PC-3 (cell line): ENCODE data around the gene MAGI2. TPM values are rescaled to one million over a fixed set of nuclear protein-coding genes. Genes with fewer than 3 reads are reported as not detected.
A peak's percentile ranks its signal among the peaks of the same experiment; 100 is the strongest.

Experiments
- ATAC-seq: fragments of 200-7000 bp; cut with Tn5 transposase; 2 replicates; pipeline ENCODE4 v1.9.1; 2020; ENCODE audit warnings: mild to moderate bottlenecking, moderate library complexity
- BruUV-seq: library from RNA; stranded (reverse); fragments of 400-500 nt; replicated peaks from 2 replicates; lab custom pipeline; 2021; lab: Mats Ljungman, UMichigan
- CTCF ChIA-PET: fragments of 300-600 bp; sonication (Branson Sonifier 250); formaldehyde crosslinking; loops from one replicate; lab custom pipeline; 2022; ENCODE audit warnings: antibody characterized with exemption; lab: Charles Lee
- POLR2A ChIA-PET: fragments of 300-600 bp; sonication (Branson Sonifier 250); formaldehyde crosslinking; loops from one replicate; lab custom pipeline; 2022; ENCODE audit warnings: antibody characterized with exemption; ENCODE audit not compliant: unreplicated experiment; lab: Charles Lee
- DNase-seq: peaks from one replicate; pipeline ENCODE4 v3.0.0-alpha.2; 2015
- H2AFZ ChIP-seq: fragments of 300-600 bp; sonication (generic); 2 replicates; pipeline ENCODE4 v1.6.0; 2016; ENCODE audit warnings: antibody characterized with exemption, low read length
- H3F3A ChIP-seq: fragments of 300-600 bp; sonication (generic); one replicate; pipeline ENCODE4 v1.6.0; 2017; ENCODE audit warnings: antibody characterized with exemption, low read length, control low read depth, mild to moderate bottlenecking; ENCODE audit not compliant: unreplicated experiment
- H3K27ac ChIP-seq: fragments of 300-600 bp; sonication (generic); 2 replicates; pipeline ENCODE4 v1.5.1; 2016; ENCODE audit warnings: mild to moderate bottlenecking, low read length
- H3K27me3 ChIP-seq: fragments of 300-600 bp; sonication (generic); 2 replicates; pipeline ENCODE4 v1.6.1; 2016; ENCODE audit warnings: low read length, mixed read lengths
- H3K36me3 ChIP-seq: fragments of 300-600 bp; sonication (generic); 2 replicates; pipeline ENCODE4 v1.6.1; 2016; ENCODE audit warnings: low read depth, mixed run types, low read length, mixed read lengths
- H3K4me1 ChIP-seq: fragments of 300-600 bp; sonication (generic); 2 replicates; pipeline ENCODE4 v1.5.1; 2016; ENCODE audit warnings: low read length; ENCODE audit not compliant: insufficient read depth
- H3K4me2 ChIP-seq: fragments of 300-600 bp; sonication (generic); 2 replicates; pipeline ENCODE4 v1.6.0; 2016; ENCODE audit warnings: low read length
- H3K4me3 ChIP-seq: fragments of 300-600 bp; sonication (generic); 2 replicates; pipeline ENCODE4 v1.5.1; 2016; ENCODE audit warnings: mild to moderate bottlenecking, low read length, mixed read lengths
- H3K79me2 ChIP-seq: fragments of 300-600 bp; sonication (generic); 2 replicates; pipeline ENCODE4 v1.6.1; 2017; ENCODE audit warnings: low read length, mixed read lengths
- H3K9ac ChIP-seq: fragments of 300-600 bp; sonication (generic); 2 replicates; pipeline ENCODE4 v1.6.0; 2016; ENCODE audit warnings: mild to moderate bottlenecking, low read length
- H3K9me2 ChIP-seq: fragments of 300-600 bp; sonication (generic); replicated peaks from 2 replicates; pipeline ENCODE4 v1.6.1; 2016; ENCODE audit warnings: mixed run types, low read length, mixed read lengths
- H3K9me3 ChIP-seq: fragments of 300-600 bp; sonication (generic); 2 replicates; pipeline ENCODE4 v1.6.1; 2016; ENCODE audit warnings: low read length, mixed read lengths
- H4K20me1 ChIP-seq: fragments of 300-600 bp; sonication (generic); 2 replicates; pipeline ENCODE4 v1.6.1; 2016; ENCODE audit warnings: low read length, mixed read lengths
- CTCF ChIP-seq: fragments of 300-600 bp; sonication (generic); conservative IDR thresholded peaks from 2 replicates; pipeline ENCODE4 v1.5.1; 2017; ENCODE audit warnings: antibody characterized with exemption, low read depth, mild to moderate bottlenecking, low read length
- EZH2 ChIP-seq: fragments of 300-600 bp; sonication (generic); IDR thresholded peaks from one replicate; pipeline ENCODE4 v1.6.1; 2017; ENCODE audit warnings: antibody characterized with exemption, mild to moderate bottlenecking, low read length; ENCODE audit not compliant: unreplicated experiment
- EZH2phosphoT487 ChIP-seq: fragments of 300-600 bp; sonication (generic); IDR thresholded peaks from 2 replicates; pipeline ENCODE4 v1.6.1; 2018; ENCODE audit warnings: mild to moderate bottlenecking, antibody characterized with exemption, low read length, borderline replicate concordance
- intact Hi-C: fragments of 100-400 bp; cut with micrococcal nuclease; formaldehyde crosslinking; loops from 2 replicates; pipeline ENCODE4 v1.9.0; 2023
- total RNA-seq: library from RNA; depleted of rRNA; stranded (reverse); fragments of >200 nt; gene quantifications from 2 replicates; pipeline ENCODE4 v1.2.3, GENCODE V29; 2014

The MAGI2 gene
- total RNA-seq, 1 experiment from 2014 or later, result not detected

- Histone ChIP-seq H3K9ac (no peak overlapping the region), H3K79me2 (no peaks in the 10 kb centered on the region), H2AFZ (no peak overlapping the region), H3K27me3 (peaks cover 46% of the 10 kb centered on the region), H3F3A (no peaks in the 10 kb centered on the region), H4K20me1 (no peaks in the 10 kb centered on the region), H3K4me3 (no peak overlapping the region), H3K36me3 (no peaks in the 10 kb centered on the region), H3K9me3 (no peaks in the 10 kb centered on the region), H3K4me2 (no peak overlapping the region), H3K27ac (no peak overlapping the region), H3K4me1 (no peaks in the 10 kb centered on the region), H3K9me2 (no peaks in the 10 kb centered on the region)
- POLR2A ChIA-PET, result interaction anchor here (0.7 kb wide), 1 partner anchor 67 kb away, joined by 3 read pairs; no protein-coding TSS in a partner anchor
- no peak for TF ChIP-seq EZH2
- peak; percentile 13; the same call in 1 of the 2 replicates for TF ChIP-seq CTCF
- DNase-seq, result no peak
- ATAC-seq, result peak; percentile 50
- intact Hi-C loops, result no loop called here
- BruUV-seq, result no TSS peak
- CTCF ChIA-PET, result interaction anchor here (0.8 kb wide), 1 partner anchor 70 kb away, joined by 4 read pairs; no protein-coding TSS in a partner anchor
Observed at GRCh38 chr7:78090616-78091015, 1362.9 kb downstream of the MAGI2 start.

GRCh38 chr7:78083476-78084120 is 1369.9 kb downstream of the MAGI2 start:
- Histone ChIP-seq H4K20me1 (no peaks in the 10 kb centered on the region), H3K79me2 (no peaks in the 10 kb centered on the region), H3K4me2 (no peak overlapping the region), H3K9ac (no peak overlapping the region), H3K9me2 (no peaks in the 10 kb centered on the region), H3K27me3 (peaks cover 45% of the 10 kb centered on the region), H3K36me3 (no peaks in the 10 kb centered on the region), H2AFZ (no peak overlapping the region), H3K27ac (no peak overlapping the region), H3F3A (no peaks in the 10 kb centered on the region), H3K4me3 (no peak overlapping the region), H3K9me3 (no peaks in the 10 kb centered on the region), H3K4me1 (peaks cover 8% of the 10 kb centered on the region)
- TF ChIP-seq CTCF, result no peak
- no peak for TF ChIP-seq EZH2phosphoT487
- no peak for TF ChIP-seq EZH2
- intact Hi-C loops, result no loop called here
- BruUV-seq, result no TSS peak
- DNase-seq (peak; percentile 32), ATAC-seq (peak; percentile 76)
- POLR2A ChIA-PET, result interaction anchor here (0.5 kb wide), 1 partner anchor 1526 kb away, joined by 4 read pairs; no protein-coding TSS in a partner anchor
- CTCF ChIA-PET, result no interaction called here

- H2AFZ ChIP-seq, result no peak overlapping the region
- no peaks in the 10 kb centered on the region for H3K9me3 ChIP-seq
- no peak for TF ChIP-seq EZH2phosphoT487
- TF ChIP-seq EZH2, result no peak
- TF ChIP-seq CTCF, result no peak
- H3K27ac ChIP-seq, result no peak overlapping the region
- no peak overlapping the region for H3K4me2 ChIP-seq
- CTCF ChIA-PET, result interaction anchor here (0.6 kb wide), 1 partner anchor 139 kb away, joined by 3 read pairs; no protein-coding TSS in a partner anchor
- no peaks in the 10 kb centered on the region for H3K79me2 ChIP-seq
- peaks cover 44% of the 10 kb centered on the region for H3K27me3 ChIP-seq
- H3K9me2 ChIP-seq, result no peaks in the 10 kb centered on the region
- no peak overlapping the region for H3K9ac ChIP-seq
- H3K4me3 ChIP-seq, result no peak overlapping the region
- H4K20me1 ChIP-seq, result no peaks in the 10 kb centered on the region
- ATAC-seq (no peak), DNase-seq (no peak)
- no peaks in the 10 kb centered on the region for H3F3A ChIP-seq
- POLR2A ChIA-PET, result no interaction called here
- intact Hi-C loops, result no loop called here
- peaks cover 8% of the 10 kb centered on the region for H3K4me1 ChIP-seq
- no peaks in the 10 kb centered on the region for H3K36me3 ChIP-seq
- BruUV-seq, result no TSS peak
Observed at GRCh38 chr7:78082556-78082955, 1370.9 kb downstream of the MAGI2 start.
